Hypothalamus (tissue), 51 donors: ENCODE data around the gene TET2.
A peak's percentile ranks its signal among the peaks of the same experiment; 100 is the strongest.

ENCODE experiments used
- DNase-seq, 51 donors: peaks; one replicate each; lab custom pipeline; 2025; lab: John Stamatoyannopoulos, UW

The TET2 gene

GRCh38 chr4:105225500-105225899, 78.8 kb downstream of the TET2 start:
- DNase-seq = no peak

GRCh38 chr4:105227054-105227453, 80.4 kb downstream of the TET2 start:
- DNase-seq = no peak

GRCh38 chr4:105230287-105230686, 83.6 kb downstream of the TET2 start:
- DNase-seq = no peak

DNA sequence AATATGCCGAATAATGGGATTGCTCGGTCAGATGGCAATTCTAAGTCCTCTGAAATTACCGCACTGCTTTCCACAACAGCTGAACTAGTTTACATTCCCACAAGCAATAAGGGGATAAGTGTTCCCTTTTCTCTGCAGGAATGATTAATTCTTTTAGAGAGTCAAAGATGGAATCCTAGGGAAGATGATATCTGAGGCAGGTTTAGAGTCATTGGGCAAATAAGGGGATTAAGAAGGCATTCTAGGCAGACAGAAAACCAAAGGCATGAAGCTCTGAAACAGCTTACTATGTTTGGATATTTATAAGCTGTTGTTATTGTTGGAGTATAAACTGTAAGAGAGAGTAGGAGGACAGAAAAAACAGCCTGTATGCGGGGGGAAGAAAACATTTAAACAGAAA, 85.7 kb downstream of the TET2 start:
- no peak for DNase-seq

DNA sequence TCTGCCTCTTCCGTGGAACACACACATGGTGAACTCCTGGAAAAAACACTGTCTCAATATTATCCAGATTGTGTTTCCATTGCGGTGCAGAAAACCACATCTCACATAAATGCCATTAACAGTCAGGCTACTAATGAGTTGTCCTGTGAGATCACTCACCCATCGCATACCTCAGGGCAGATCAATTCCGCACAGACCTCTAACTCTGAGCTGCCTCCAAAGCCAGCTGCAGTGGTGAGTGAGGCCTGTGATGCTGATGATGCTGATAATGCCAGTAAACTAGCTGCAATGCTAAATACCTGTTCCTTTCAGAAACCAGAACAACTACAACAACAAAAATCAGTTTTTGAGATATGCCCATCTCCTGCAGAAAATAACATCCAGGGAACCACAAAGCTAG, 87.9 kb downstream of the TET2 start:
- no peak for DNase-seq

DNA sequence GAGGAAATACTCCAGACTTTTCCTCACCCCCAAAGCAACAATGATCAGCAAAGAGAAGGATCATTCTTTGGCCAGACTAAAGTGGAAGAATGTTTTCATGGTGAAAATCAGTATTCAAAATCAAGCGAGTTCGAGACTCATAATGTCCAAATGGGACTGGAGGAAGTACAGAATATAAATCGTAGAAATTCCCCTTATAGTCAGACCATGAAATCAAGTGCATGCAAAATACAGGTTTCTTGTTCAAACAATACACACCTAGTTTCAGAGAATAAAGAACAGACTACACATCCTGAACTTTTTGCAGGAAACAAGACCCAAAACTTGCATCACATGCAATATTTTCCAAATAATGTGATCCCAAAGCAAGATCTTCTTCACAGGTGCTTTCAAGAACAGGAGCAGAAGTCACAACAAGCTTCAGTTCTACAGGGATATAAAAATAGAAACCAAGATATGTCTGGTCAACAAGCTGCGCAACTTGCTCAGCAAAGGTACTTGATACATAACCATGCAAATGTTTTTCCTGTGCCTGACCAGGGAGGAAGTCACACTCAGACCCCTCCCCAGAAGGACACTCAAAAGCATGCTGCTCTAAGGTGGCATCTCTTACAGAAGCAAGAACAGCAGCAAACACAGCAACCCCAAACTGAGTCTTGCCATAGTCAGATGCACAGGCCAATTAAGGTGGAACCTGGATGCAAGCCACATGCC, 89.7 kb downstream of the TET2 start:
- DNase-seq = no peak

DNA sequence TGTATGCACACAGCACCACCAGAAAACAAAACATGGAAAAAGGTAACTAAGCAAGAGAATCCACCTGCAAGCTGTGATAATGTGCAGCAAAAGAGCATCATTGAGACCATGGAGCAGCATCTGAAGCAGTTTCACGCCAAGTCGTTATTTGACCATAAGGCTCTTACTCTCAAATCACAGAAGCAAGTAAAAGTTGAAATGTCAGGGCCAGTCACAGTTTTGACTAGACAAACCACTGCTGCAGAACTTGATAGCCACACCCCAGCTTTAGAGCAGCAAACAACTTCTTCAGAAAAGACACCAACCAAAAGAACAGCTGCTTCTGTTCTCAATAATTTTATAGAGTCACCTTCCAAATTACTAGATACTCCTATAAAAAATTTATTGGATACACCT, 90.2 kb downstream of the TET2 start:
- no peak for DNase-seq

- no peak for DNase-seq
These were observed 93.4 kb downstream of the TET2 start for GRCh38 chr4:105240037-105240436.

- peak in 43 of 51 donors; percentile 9 to 84 (median 55) for DNase-seq
These were observed 94.8 kb downstream of the TET2 start for GRCh38 chr4:105241451-105241850.

DNA sequence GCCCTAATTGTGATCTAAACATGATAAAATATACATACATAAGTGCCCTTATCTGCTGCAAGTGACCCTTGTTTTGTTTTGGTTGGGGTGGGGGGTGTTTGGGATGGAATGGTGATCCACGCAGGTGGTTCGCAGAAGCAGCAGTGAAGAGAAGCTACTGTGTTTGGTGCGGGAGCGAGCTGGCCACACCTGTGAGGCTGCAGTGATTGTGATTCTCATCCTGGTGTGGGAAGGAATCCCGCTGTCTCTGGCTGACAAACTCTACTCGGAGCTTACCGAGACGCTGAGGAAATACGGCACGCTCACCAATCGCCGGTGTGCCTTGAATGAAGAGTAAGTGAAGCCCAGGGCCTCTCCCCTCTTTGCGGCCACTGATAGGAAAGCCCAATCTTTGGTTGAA, 96.8 kb downstream of the TET2 start:
- DNase-seq = no peak

GRCh38 chr4:105246712-105247111, 100.0 kb downstream of the TET2 start:
- no peak for DNase-seq

GRCh38 chr4:105248613-105249012, 101.9 kb downstream of the TET2 start:
- no peak for DNase-seq

DNA sequence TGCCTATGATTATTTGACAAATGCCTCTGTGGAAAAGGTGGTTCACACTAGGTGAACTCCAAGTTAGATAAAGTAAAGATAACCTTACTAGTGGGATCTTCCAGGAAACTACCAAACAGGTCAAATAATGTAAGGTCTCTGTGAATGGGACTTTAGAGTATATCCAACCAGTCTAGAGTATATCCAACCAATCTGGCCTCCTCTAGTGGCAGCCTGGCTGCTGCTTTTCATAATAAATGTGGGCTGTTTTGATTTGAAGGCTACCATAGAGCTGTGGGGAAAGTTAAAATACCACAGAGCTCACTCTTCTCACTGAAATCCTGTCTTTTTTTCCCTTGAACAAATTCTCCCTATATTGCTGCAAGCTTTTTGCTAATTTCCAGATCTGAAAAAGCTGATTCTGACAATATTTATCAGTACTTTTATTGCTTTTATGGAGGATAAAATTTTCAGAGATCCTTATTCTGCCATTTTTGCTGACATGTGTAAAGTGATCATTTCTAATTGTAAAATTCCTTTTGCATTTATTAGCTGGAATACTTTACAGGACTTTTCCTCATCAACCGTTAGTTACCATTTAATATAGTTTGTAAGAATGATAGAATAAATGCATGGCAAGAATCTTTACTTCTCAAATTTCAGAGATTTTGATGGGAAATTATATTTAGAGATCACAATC, 111.3 kb downstream of the TET2 start:
- no peak for DNase-seq

DNA sequence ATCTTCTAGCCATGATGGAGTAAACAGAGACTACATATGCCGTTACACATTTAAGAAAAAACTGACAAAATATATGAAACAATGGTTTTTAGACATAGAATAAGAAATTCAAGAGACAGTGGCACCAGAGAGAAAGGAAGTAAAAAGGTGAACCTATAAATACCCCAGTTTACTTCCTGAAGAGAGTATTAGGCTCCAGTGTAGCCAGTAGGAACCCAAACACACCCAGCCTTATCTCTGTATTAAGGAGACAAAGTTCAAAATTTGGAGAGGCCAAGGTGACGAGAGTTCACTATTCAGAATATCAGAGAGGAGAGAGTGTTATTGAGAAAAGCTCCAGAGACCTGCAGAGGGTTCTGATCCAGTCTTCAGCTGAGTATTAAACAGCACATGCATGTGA, 119.0 kb downstream of the TET2 start:
- DNase-seq = no peak

DNA sequence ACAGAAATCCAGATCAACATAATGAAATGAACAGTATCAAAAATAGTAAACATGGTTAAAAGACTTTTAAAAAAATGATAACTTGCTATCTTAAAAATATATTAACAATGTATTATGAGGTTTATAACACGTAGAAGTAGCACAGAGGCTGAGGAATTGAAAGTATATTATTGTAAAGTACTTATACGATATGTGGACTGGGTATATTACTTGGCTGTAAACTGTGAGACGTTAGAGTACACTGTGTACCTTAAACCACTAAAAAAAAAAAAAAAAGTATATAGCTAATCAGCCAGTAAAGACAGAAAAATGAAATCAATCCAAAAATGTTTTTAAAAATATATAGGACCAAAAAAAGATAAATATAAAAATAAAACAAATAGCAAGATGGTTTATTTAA, 120.6 kb downstream of the TET2 start:
- no peak for DNase-seq

GRCh38 chr4:105272002-105272401, 125.3 kb downstream of the TET2 start:
- DNase-seq = no peak

DNA sequence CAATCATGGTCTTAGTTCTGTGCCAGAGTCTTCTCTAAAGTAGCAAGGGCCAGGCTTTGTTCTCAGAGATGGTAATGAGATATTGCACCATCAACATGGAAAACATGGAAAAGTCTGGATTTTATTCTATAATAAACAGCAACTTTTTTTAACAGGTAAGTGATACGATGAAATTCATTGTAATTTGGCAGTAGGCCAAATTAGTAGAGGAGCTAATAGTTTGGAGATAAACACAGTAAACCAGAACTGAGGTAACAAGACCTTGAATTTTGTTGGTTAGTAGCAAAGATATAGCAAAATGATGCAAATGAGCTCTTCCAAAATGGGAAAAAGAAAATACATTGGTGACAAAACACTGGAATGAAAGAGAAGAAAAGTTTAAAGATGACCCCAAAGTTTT, 126.6 kb downstream of the TET2 start:
- no peak for DNase-seq

GRCh38 chr4:105274090-105274489, 127.4 kb downstream of the TET2 start:
- DNase-seq = no peak

- DNase-seq = no peak
These were observed 127.8 kb downstream of the TET2 start for GRCh38 chr4:105274504-105274903.

DNA sequence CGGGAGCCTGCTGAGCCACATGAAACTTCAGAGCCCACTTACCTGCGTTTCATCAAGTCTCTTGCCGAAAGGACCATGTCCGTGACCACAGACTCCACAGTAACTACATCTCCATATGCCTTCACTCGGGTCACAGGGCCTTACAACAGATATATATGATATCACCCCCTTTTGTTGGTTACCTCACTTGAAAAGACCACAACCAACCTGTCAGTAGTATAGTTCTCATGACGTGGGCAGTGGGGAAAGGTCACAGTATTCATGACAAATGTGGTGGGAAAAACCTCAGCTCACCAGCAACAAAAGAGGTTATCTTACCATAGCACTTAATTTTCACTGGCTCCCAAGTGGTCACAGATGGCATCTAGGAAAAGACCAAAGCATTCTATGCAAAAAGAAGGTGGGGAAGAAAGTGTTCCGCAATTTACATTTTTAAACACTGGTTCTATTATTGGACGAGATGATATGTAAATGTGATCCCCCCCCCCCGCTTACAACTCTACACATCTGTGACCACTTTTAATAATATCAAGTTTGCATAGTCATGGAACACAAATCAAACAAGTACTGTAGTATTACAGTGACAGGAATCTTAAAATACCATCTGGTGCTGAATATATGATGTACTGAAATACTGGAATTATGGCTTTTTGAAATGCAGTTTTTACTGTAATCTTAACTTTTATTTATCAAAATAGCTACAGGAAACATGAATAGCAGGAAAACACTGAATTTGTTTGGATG, 129.9 kb downstream of the TET2 start:
- DNase-seq = no peak

- DNase-seq = no peak
These were observed 131.0 kb downstream of the TET2 start for GRCh38 chr4:105277702-105278101.

DNA sequence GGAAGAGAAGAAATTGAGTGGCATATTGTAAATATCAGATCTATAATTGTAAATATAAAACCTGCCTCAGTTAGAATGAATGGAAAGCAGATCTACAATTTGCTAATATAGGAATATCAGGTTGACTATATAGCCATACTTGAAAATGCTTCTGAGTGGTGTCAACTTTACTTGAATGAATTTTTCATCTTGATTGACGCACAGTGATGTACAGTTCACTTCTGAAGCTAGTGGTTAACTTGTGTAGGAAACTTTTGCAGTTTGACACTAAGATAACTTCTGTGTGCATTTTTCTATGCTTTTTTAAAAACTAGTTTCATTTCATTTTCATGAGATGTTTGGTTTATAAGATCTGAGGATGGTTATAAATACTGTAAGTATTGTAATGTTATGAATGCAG, 132.6 kb downstream of the TET2 start:
- DNase-seq = no peak
